GM18868 (cell line): ENCODE results near the gene RGS4.

Source experiments
- ATAC-seq: cut with Tn5 transposase; IDR thresholded peaks from one replicate; pipeline ENCODE4 v1.9.1; 2021; ENCODE audit warnings: mild to moderate bottlenecking, moderate library complexity; ENCODE audit not compliant: unreplicated experiment

The RGS4 gene

DNA sequence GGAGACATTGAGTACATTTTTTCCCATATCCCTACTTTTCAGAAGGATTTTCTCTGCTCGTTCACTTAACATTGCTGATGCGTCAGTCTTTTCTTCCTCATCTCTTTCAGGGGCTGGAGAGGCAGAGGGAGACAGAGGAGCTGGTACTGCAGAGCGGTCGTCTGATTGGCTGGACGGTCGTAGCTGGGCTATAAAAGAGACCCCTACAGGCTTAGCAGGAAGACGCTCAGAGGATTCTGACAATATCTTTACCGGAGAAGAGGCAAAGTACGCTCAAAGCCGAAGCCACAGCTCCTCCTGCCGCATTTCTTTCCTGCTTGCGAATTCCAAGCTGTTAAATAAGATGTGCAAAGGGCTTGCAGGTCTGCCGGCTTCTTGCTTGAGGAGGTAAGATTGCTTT lies at the start of gene RGS4:
Gene RGS4 (plus strand): TSS at position 220 of the 400 bp plus-strand sequence. CDS start 124 bp downstream, at position 344.
- no peak for ATAC-seq

GRCh38 chr1:163022129-163022528 lies 47.0 kb upstream of the RGS4 start:
- ATAC-seq: no peak

DNA sequence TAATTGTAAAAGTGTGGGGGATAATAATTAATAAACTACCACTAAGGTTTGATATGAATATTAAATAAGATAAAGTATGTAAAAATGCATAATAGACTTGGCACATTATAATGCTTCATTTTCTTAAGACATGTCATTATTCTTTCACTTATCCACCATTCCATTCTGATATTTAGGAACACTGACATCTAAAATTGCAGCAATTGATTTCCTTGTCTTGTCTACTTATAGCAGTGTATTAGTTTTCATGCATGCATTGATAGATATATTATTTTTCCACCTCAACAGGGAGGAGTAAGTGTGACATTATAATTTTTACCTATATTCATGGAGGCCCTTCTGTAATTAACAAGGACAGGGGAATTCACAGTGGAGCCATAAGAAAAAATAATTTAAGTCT lies 41.6 kb upstream of the RGS4 start:
- no peak for ATAC-seq

DNA sequence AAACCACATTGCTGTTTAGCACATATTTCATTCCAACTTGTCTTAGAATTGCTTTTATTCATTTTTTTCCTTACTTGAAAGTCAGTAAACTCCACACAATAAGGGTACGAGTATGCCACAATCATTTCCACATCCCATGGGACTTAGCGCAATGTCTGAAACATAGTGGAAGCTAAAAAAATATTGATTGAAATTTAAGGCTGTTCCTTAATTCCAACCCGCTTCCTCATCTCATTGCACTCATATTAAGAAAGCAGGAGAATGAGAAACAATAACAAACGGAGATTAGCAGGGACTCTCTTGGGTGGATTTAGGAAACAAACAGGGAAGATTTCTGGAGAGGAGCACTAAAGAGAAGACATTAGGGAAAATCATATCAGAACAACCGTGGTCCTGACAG lies 39.3 kb upstream of the RGS4 start:
- ATAC-seq: no peak

- no peak for ATAC-seq
These were observed 33.5 kb upstream of the RGS4 start for GRCh38 chr1:163035446-163036249.

DNA sequence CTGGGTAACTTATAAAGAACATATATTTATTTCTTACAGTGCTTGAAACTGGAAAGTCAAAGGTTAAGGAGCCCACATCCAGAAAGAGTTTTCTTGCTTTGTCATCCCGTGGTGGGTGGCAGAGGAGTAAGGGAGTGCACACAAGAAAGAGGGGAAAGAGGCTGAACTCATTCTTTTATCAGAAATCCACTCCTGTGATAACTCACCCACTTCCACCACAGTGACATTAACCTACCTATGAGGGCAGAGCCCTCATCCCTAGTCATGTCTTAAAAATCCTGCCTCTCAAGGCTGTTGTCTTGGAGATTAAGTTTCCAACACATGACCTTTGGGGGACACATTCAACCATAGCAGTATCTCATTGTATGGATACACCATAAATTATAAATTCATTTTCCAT lies 32.5 kb upstream of the RGS4 start:
- ATAC-seq: no peak

GRCh38 chr1:163038928-163039706 lies 30.0 kb upstream of the RGS4 start:
- ATAC-seq: no peak

- ATAC-seq: no peak
These were observed 29.5 kb upstream of the RGS4 start for GRCh38 chr1:163039707-163040093.

DNA sequence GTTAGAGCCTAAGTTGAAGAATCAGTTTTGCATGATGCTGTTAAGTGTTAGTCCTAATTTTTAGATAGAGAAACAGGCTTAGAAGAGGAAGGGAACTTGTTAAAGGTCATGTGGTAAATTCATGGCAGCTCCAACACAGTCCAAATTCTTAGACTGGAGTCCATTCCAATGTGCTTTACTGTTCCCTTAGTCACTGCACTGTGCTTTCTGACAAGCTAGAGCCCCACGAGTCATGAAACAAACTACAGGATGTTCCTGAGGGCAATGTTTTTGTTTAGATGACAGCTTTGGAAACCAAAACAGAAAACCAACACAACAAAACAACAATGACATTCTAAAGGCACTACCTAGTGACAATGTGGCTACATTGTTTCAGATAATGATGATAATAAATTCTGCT lies 23.1 kb upstream of the RGS4 start:
- no peak for ATAC-seq

DNA sequence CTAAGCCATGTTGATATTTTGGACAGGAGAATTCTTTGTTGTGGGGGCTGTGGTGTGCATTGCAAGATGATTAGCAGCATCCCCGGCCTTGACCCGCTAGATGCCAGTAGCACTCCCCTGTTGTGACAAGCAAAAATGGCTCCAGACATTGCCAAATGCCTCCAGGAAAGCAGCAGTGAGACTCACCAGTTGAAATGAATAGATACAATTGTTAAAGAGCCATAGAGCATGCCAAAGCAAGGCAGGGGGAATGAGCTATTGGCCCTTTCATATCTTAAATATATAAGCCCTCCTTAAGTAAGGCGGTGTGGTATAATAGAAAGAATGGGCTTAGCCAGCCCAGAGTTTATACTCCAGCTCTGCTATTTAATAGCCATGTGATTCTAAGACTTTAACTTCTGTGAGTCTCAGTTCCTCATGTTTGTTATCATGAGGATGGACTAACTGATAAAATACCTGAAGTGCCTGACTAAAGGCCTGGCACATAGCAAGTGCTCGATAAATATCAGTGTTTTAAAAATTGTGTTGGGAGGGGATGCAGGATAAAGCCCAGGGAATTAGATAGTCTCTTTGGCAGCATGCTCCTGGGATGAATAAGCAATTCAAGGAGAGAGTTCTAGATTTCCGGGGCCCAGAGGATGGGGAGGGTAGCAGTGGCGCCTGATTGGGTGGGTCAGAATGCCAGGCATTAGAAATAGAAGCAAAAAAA lies 21.1 kb upstream of the RGS4 start:
- ATAC-seq: no peak

DNA sequence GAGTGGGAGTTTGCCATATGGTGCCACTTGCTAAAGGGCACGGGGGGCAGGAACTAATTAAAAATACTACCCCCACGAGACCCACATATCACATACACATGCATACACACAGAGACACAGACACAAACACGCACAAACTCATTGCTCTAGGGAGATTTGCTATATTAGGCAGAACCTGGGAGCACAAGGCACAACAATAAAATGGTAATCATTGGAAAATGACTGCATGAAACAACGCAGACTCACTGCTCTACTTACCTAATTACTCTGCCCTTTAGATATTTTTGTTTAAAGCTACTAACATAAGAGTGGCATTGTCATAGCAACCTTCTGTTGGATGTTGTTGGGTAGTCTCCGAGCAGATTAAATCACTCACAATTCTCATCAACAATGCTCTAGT lies 20.3 kb upstream of the RGS4 start:
- ATAC-seq: no peak

DNA sequence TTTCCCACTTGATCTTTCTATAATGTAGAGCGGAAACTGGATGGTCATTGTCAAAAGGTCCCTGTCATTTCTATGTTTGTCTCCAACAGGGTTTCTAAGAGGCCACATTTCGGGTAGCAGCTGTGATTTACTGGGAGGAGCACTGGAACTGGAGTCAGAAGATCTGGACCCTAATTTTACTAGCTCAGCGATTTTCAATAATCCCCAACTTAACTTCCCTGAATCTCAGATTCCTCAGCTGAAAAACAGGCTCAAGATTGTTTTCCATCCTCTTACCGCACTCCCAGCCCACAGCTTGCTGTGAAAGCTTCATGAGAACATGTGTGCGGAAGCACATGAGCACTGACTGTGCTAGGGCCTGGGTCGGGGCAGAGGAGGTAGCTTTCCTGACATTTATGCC lies 19.9 kb upstream of the RGS4 start:
- no peak for ATAC-seq

DNA sequence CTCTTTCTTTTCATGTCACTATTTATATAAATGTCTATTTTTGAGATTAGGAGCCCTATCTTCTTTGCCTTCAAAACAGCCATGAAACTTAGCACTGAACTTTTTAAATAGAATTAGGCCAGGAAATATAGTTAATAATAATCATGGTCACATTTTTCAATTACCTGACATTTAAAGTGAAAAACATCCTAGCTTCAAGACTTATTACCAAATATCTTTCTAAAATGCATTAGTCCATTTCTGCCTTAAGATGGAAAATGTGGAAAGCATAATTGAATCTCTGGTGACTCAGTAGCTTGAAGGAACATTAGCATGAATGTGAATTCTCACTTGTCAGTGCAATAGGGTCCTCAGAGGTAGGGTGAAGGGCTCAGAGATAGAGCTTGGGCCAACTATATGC lies 18.7 kb upstream of the RGS4 start:
- ATAC-seq: no peak

- no peak for ATAC-seq
These were observed 15.0 kb upstream of the RGS4 start for GRCh38 chr1:163054181-163054591.

GRCh38 chr1:163055005-163055404 lies 14.2 kb upstream of the RGS4 start:
- no peak for ATAC-seq

DNA sequence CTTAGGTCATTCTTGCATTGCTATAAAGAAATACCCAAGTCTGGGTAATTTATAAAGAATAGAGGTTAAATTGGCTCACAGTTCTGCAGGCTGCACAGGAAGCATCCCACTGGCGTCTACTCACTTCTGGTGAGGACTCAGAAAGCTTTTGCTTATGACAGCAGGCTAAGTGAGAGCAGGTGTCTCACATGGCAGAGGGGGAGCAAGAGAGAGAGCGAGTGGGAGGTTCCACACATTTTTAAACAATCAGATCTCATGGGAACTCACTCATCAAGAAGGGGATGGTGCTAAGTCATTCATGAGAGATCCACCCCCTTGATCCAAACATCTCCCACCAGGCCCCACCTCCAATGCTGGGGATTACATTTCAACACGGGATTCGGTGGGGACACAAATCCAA lies 13.6 kb upstream of the RGS4 start:
- ATAC-seq: no peak

- ATAC-seq: no peak
These were observed 12.3 kb upstream of the RGS4 start for GRCh38 chr1:163056831-163057230.

DNA sequence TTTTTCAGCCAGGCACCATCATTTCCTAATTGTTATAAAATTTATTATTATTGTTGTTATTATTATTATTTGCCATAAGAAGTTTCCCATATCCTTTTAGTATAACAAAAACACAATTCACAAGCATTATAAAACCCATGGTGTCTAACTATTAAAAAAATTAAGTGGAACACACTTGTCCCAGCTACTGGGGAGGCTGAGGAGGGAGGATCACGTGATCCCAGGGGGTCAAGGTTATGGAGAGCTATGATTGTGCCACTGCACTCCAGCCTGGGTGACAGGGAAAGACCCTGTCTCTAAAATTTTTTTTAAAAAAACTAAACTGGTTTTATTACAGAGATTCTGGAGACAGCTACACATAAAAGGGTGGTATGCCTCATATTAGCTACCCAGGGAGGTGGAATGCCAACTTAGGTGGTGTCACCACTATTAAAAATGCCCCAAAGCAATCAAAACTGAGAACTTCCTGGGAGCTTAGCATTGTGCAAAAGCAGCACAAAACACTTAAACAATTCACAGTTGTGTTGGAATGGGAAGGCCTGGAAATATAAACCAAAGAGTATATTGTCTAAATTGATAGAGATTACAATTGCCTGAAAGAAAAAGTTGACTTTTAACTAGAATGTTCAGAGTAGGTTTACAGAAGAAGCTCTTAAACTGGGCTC lies 8.7 kb upstream of the RGS4 start:
- ATAC-seq: no peak

- no peak for ATAC-seq
These were observed 6.0 kb upstream of the RGS4 start for GRCh38 chr1:163063143-163063542.

GRCh38 chr1:163063610-163064009 lies 5.6 kb upstream of the RGS4 start:
- no peak for ATAC-seq

DNA sequence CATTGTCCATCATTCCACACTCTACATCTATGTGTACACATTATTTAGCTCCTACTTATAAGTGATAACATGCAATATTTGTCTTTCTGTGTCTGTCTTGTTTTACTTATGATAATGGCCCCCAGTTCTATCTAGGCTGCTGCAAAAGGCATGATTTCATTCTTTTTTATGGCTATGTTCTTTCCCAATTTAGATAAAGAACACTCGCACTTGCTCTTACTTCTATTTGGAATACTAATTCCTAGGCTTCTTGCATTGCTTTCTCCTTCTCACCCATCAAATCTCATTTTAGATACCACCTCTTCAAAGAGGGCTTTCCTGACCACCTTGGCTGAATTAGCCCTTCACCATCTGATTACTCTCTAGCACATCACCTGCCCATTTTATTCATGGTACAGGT lies 3.0 kb upstream of the RGS4 start:
- no peak for ATAC-seq
